ENCODE results near the gene MYL7. TPM values are rescaled to one million over a fixed set of nuclear protein-coding genes. Genes with fewer than 3 reads are reported as not detected.

MYL7 gene
- total and polyA plus RNA-seq, 9 donors = 0.70 to 13.0 (median 6.8) TPM

DNA sequence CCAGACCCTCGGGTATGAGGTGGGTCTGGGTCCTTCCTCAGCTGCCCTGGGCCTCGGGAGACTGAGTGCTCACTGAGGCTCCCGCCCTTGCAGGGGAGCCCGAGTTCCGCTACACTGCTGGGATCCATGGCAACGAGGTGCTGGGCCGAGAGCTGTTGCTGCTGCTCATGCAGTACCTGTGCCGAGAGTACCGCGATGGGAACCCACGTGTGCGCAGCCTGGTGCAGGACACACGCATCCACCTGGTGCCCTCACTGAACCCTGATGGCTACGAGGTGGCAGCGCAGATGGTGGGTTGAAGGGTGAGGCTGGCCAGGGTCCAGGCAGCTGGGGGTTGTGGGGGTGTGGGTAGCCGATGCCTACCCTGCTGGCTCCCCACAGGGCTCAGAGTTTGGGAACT, 29.4 kb downstream of the MYL7 start:
- peaks cover 82% of the 10 kb centered on the region for H3K36me3 ChIP-seq (ENCODE audit: control insufficient read depth, insufficient read depth, low read length)

DNA sequence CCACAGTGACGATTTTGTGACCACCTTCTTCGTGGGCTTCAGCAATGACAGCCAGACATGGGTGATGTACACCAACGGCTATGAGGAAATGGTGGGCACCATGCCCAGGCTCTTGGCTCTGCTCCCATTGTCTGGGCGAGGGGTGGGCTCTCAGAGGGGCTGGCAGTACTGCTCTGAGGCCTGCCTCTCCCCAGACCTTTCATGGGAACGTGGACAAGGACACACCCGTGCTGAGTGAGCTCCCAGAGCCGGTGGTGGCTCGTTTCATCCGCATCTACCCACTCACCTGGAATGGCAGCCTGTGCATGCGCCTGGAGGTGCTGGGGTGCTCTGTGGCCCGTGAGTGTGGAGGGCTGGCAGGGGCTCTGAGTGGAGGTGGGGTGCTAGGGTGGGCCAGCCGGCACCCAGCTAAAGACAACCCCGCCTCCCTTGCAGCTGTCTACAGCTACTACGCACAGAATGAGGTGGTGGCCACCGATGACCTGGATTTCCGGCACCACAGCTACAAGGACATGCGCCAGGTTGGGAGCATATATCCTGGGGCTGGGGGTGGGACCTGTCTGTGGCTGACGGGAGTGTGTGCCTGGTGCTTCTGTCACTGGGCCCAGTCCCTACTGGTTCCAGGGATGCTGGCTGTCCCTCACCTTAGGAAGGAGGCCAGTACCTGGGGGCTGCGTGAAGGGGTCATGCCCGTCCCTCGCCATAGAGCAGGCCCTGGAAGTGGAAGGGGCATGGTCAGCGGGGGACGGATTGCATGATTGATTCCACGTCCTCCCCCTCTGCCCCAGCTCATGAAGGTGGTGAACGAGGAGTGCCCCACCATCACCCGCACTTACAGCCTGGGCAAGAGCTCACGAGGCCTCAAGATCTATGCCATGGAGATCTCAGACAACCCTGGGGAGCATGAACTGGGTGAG, 30.2 kb downstream of the MYL7 start:
- Histone ChIP-seq H3K27me3 (ENCODE audit: control insufficient read depth, insufficient read depth, low read length) (no peaks in the 10 kb centered on the region), H3K27ac (ENCODE audit: low read length) (no peak overlapping the region), H3K36me3 (ENCODE audit: control insufficient read depth, insufficient read depth, low read length) (peaks cover 78% of the 10 kb centered on the region), H3K9me3 (replicated peaks; ENCODE audit: control insufficient read depth, low read depth, low read length) (no peaks in the 10 kb centered on the region), H3K4me1 (ENCODE audit: control insufficient read depth, insufficient read depth, low read length) (peaks cover 51% of the 10 kb centered on the region), H3K4me3 (ENCODE audit: low read length) (no peak overlapping the region)
- no peak for DNase-seq
- WGBS (ENCODE audit: insufficient coverage) = 68% methylated on average over 17 of the region's 27 CpGs

More for the DNA sequence above, 29.4 kb downstream of the MYL7 start:
- 79% methylated on average over 14 of the region's 16 CpGs for WGBS (ENCODE audit: insufficient coverage)
- H3K9me3 ChIP-seq (replicated peaks; ENCODE audit: control insufficient read depth, low read depth, low read length) = no peaks in the 10 kb centered on the region
- H3K4me1 ChIP-seq (ENCODE audit: control insufficient read depth, insufficient read depth, low read length) = peaks cover 57% of the 10 kb centered on the region
- no peaks in the 10 kb centered on the region for H3K27me3 ChIP-seq (ENCODE audit: control insufficient read depth, insufficient read depth, low read length)
- H3K4me3 ChIP-seq (ENCODE audit: low read length) = no peak overlapping the region
- no peak overlapping the region for H3K27ac ChIP-seq (ENCODE audit: low read length)
- no peak for DNase-seq

DNA sequence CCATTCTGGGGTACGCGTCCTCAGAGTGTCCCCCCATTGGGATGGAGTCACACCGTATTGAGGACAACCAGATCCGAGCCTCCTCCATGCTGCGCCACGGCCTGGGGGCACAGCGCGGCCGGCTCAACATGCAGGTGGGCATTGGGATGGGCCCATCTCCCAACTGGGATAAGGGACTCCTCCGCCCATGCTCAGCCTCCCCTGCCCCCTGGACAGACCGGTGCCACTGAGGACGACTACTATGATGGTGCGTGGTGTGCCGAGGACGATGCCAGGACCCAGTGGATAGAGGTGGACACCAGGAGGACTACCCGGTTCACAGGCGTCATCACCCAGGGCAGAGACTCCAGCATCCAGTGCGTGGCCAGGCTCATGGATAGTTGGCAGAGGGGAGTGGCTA, 31.1 kb downstream of the MYL7 start:
- no peak for DNase-seq

DNA sequence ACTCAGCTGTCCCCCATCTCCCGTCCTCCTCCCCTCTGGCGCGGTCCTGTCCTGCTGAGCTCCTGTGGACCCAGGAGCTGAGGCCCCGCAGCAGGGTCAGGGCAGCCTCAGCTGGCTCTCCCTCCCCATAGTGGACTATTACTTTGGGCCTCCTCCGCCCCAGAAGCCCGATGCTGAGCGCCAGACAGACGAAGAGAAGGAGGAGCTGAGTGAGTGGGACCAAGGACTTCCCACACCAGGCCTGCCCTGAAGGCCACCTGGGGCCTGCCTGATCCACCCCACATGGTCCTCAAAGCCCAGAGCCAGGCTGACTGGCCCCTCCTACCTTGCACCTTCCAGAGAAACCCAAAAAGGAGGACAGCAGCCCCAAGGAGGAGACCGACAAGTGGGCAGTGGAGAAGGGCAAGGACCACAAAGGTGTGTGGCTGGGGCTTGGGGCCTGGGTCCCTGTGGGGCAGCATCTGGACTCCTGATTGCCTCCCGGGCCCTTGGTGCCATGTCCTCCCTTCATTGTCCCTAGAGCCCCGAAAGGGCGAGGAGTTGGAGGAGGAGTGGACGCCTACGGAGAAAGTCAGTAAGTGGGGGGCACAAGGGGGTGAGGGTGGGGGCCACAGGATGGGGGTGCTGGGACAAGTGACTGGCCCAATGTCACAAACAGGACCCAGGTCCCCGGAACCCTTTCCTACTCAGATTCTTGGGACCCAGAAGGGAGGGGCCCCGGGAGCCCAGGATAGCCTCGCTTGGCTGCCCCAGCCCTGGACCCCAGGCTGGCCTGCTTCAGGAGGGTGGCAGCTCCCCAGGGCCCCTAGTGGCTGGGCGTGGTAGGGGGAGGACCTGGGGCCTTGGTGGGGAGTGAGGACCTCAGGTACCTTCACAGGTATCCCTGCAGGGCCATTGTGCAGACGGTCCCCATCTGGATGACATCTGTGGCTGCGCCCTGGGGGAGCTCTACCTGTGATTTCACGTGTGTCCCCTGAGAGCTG, 32.1 kb downstream of the MYL7 start:
- Histone ChIP-seq H3K4me3 (ENCODE audit: low read length) (no peak overlapping the region), H3K27ac (ENCODE audit: low read length) (no peak overlapping the region), H3K27me3 (ENCODE audit: control insufficient read depth, insufficient read depth, low read length) (no peaks in the 10 kb centered on the region), H3K36me3 (ENCODE audit: control insufficient read depth, insufficient read depth, low read length) (peaks cover 58% of the 10 kb centered on the region), H3K9me3 (replicated peaks; ENCODE audit: control insufficient read depth, low read depth, low read length) (no peaks in the 10 kb centered on the region), H3K4me1 (ENCODE audit: control insufficient read depth, insufficient read depth, low read length) (peaks cover 44% of the 10 kb centered on the region)
- 81% methylated on average over 11 of the region's 21 CpGs for WGBS (ENCODE audit: insufficient coverage)
- no peak for DNase-seq

More for the DNA sequence above, 31.1 kb downstream of the MYL7 start:
- no peak overlapping the region for H3K27ac ChIP-seq (ENCODE audit: low read length)
- peaks cover 51% of the 10 kb centered on the region for H3K4me1 ChIP-seq (ENCODE audit: control insufficient read depth, insufficient read depth, low read length)
- peaks cover 68% of the 10 kb centered on the region for H3K36me3 ChIP-seq (ENCODE audit: control insufficient read depth, insufficient read depth, low read length)
- no peaks in the 10 kb centered on the region for H3K27me3 ChIP-seq (ENCODE audit: control insufficient read depth, insufficient read depth, low read length)
- 92% methylated on average over 17 of the region's 18 CpGs for WGBS (ENCODE audit: insufficient coverage)
- H3K4me3 ChIP-seq (ENCODE audit: low read length) = no peak overlapping the region
- H3K9me3 ChIP-seq (replicated peaks; ENCODE audit: control insufficient read depth, low read depth, low read length) = no peaks in the 10 kb centered on the region

DNA sequence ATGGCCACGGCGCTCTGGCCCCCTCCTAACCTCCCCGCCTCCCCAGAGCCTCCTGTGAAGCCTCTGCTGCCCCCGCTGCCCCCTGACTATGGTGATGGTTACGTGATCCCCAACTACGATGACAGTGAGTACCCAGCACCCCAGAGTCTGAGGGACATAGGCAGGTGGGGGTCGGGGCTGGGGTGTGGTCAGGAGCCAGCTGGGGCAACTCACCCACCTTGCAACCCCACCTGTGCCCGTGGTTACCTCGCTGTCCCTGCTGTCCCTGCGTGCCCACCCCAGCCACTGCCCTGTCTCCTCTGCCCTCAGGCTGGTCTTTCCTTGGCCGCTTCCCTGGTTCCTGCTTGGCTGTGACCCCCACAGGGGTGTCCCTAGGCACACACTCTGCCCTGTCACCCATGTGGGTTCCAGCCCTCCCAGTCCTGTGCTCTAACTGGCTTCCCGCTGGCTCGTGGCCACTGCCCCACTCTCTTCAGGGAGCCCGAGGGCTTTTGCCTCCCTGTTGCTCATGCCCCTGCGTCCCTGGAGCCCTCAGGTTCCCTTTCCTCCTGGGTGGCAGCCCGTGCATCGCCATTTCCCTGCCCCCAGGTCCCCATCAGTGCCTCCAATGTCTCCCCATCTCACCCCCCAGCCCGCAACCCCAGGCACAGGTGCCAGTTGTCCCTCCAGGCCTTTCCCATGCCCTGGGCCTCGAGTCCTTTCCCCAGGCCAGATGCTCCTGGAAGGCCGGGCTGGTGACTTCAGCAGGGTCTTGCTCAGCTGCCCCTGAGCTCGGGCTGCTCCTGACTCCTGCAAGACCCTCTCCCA, 33.0 kb downstream of the MYL7 start:
- Histone ChIP-seq H3K27ac (ENCODE audit: low read length) (no peak overlapping the region), H3K9me3 (replicated peaks; ENCODE audit: control insufficient read depth, low read depth, low read length) (no peaks in the 10 kb centered on the region), H3K4me3 (ENCODE audit: low read length) (no peak overlapping the region), H3K36me3 (ENCODE audit: control insufficient read depth, insufficient read depth, low read length) (peaks cover 51% of the 10 kb centered on the region), H3K4me1 (ENCODE audit: control insufficient read depth, insufficient read depth, low read length) (peaks cover 46% of the 10 kb centered on the region), H3K27me3 (ENCODE audit: control insufficient read depth, insufficient read depth, low read length) (peaks cover 5% of the 10 kb centered on the region)
- DNase-seq = no peak
- WGBS (ENCODE audit: insufficient coverage) = 83% methylated on average over 17 of the region's 21 CpGs

DNA sequence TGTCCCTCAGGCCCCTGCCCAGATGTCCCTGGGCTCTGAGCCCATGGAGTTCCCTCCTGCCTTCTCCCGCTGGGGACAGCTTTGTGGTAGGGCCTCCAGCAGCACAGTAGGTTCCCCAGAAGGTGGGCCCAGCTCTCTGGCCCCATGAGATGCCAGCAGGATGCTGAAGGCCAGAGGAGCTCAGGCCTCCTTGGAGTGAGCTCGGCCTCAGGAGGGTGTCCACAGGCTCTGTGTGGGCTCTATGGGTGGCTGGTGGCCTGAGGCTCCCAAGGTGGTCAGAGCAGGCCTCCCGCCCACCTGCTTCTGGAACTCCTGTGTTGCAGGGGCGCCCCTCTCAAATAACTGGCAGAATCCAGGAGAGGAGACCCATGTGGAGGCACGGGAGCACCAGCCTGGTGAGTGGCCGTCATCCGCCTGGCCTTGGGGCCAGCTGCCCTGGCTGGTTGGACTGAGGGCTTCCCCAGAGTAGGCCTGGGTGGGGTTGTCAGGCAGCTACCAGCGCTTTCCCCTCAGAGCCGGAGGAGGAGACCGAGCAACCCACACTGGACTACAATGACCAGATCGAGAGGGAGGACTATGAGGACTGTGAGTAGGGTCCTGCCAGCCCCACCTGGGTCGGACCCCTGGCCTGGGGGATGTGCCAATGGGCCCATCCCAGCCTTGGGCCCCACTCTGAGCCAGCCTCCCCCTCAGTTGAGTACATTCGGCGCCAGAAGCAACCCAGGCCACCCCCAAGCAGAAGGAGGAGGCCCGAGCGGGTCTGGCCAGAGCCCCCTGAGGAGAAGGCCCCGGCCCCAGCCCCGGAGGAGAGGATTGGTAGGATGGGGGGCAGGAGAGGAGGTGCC, 33.8 kb downstream of the MYL7 start:
- no peak for DNase-seq
- no peaks in the 10 kb centered on the region for H3K9me3 ChIP-seq (replicated peaks; ENCODE audit: control insufficient read depth, low read depth, low read length)
- no peak overlapping the region for H3K4me3 ChIP-seq (ENCODE audit: low read length)
- peaks cover 44% of the 10 kb centered on the region for H3K36me3 ChIP-seq (ENCODE audit: control insufficient read depth, insufficient read depth, low read length)
- H3K4me1 ChIP-seq (ENCODE audit: control insufficient read depth, insufficient read depth, low read length) = peaks cover 39% of the 10 kb centered on the region
- peaks cover 5% of the 10 kb centered on the region for H3K27me3 ChIP-seq (ENCODE audit: control insufficient read depth, insufficient read depth, low read length)
- 81% methylated on average over 6 of the region's 18 CpGs for WGBS (ENCODE audit: insufficient coverage)
- no peak overlapping the region for H3K27ac ChIP-seq (ENCODE audit: low read length)

DNA sequence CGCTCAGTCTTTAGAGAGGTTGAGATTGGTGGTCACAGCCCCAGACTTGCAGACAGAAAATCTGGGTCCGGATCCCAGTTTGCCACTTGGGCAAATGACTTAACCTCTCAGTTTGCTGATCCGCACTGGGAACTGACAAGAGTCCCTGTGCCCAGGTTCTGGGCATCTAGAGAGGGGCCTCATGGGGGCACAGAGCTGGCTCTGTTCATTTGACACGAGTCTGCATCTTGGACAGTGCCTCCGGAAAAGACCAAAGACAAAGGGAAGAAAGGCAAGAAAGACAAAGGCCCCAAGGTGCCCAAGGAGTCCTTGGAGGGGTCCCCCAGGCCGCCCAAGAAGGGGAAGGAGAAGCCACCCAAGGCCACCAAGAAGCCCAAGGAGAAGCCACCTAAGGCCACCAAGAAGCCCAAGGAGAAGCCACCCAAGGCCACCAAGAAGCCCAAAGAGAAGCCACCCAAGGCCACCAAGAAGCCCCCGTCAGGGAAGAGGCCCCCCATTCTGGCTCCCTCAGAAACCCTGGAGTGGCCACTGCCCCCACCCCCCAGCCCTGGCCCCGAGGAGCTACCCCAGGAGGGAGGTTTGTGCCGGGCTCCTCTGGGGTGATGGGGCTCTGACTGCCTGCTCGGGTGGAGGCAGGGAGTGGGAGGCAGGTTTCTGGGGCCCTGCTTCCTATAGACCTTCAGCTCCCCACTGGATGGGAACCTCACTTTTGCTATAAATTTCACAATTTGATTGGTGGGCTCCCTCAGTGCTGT, 34.6 kb downstream of the MYL7 start:
- Histone ChIP-seq H3K27me3 (ENCODE audit: control insufficient read depth, insufficient read depth, low read length) (peaks cover 5% of the 10 kb centered on the region), H3K4me1 (ENCODE audit: control insufficient read depth, insufficient read depth, low read length) (peaks cover 40% of the 10 kb centered on the region), H3K36me3 (ENCODE audit: control insufficient read depth, insufficient read depth, low read length) (peaks cover 39% of the 10 kb centered on the region), H3K4me3 (ENCODE audit: low read length) (no peak overlapping the region), H3K9me3 (replicated peaks; ENCODE audit: control insufficient read depth, low read depth, low read length) (no peaks in the 10 kb centered on the region), H3K27ac (ENCODE audit: low read length) (no peak overlapping the region)
- DNase-seq = no peak
- WGBS (ENCODE audit: insufficient coverage) = 86% methylated on average over 6 of the region's 10 CpGs

DNA sequence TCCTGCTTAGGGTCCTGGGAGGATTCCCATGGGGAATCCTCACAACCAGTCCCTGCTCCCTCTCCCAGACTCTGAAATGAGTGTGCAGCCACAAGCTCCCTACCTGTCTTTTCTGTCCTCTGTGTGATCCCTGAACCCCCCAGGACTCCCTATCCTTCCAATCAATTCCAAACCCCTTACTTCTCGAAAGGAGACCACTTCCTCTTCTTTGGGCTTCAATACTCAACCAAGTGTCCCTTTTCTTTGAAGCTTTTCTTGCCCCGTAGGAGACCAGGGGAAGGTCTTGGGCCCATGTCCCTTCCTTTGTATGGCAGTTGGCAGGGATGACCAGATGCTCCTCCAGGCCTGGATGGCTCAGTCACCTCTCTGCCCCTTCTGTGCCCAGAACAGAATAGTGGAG, 35.3 kb downstream of the MYL7 start:
- peaks cover 42% of the 10 kb centered on the region for H3K4me1 ChIP-seq (ENCODE audit: control insufficient read depth, insufficient read depth, low read length)
- no CpG with 5 or more reads among the region's 2 CpGs for WGBS (ENCODE audit: insufficient coverage)
- peak overlapping the region; percentile 65 for H3K4me3 ChIP-seq (ENCODE audit: low read length)
- H3K9me3 ChIP-seq (replicated peaks; ENCODE audit: control insufficient read depth, low read depth, low read length) = no peaks in the 10 kb centered on the region
- H3K36me3 ChIP-seq (ENCODE audit: control insufficient read depth, insufficient read depth, low read length) = peaks cover 32% of the 10 kb centered on the region
- peaks cover 5% of the 10 kb centered on the region for H3K27me3 ChIP-seq (ENCODE audit: control insufficient read depth, insufficient read depth, low read length)
- no peak overlapping the region for H3K27ac ChIP-seq (ENCODE audit: low read length)
- no peak for DNase-seq

Data from muscle of leg (tissue), 11 donors.